HepG2 (cell line): ENCODE measurements around the gene CTF1. TPM values are rescaled to one million over a fixed set of nuclear protein-coding genes. Genes with fewer than 3 reads are reported as not detected.

ENCODE experiments used
- ATAD3A ChIP-seq: sonication (generic); formaldehyde crosslinking; IDR thresholded peaks from 2 replicates; pipeline ENCODE4 v1.4.0; 2020; ENCODE audit warnings: missing genetic modification reagents
- ATF1 ChIP-seq: IDR thresholded peaks from 2 replicates; pipeline ENCODE4 v1.6.1; 2016; ENCODE audit warnings: mild to moderate bottlenecking, control low read depth
- GPN1 ChIP-seq: sonication (generic); formaldehyde crosslinking; IDR thresholded peaks from 2 replicates; pipeline ENCODE4 v1.5.1; 2020; ENCODE audit warnings: missing genetic modification reagents, borderline replicate concordance
- GTF3A ChIP-seq: sonication (generic); formaldehyde crosslinking; conservative IDR thresholded peaks from 2 replicates; pipeline ENCODE4 v1.4.0; 2020; ENCODE audit warnings: mild to moderate bottlenecking, missing genetic modification reagents
- HIVEP1 ChIP-seq: sonication (generic); formaldehyde crosslinking; IDR thresholded peaks from 2 replicates; pipeline ENCODE4 v1.4.0; 2020; ENCODE audit warnings: mild to moderate bottlenecking, missing genetic modification reagents
- MAZ ChIP-seq, 2 experiments: sonication (generic) in 1 of 2; formaldehyde crosslinking in 1 of 2; IDR thresholded peaks; 2 replicates each; pipeline versions ENCODE4 v1.5.0 to v1.6.1; 2012 to 2020; ENCODE audit warnings: low read depth in 2 of 2, mild to moderate bottlenecking in 2 of 2, borderline replicate concordance in 1 of 2, improper control_type of control experiment in 1 of 2, low read length in 1 of 2, missing genetic modification reagents in 1 of 2, moderate library complexity in 1 of 2
- MYNN ChIP-seq: sonication (generic); formaldehyde crosslinking; IDR thresholded peaks from 2 replicates; pipeline ENCODE4 v1.4.0; 2020; ENCODE audit warnings: mild to moderate bottlenecking, low read depth, missing genetic modification reagents
- PHF5A ChIP-seq: IDR thresholded peaks from one replicate; pipeline ENCODE4 v1.6.1; 2018; ENCODE audit warnings: low read depth, missing genetic modification reagents; ENCODE audit not compliant: unreplicated experiment
- REL ChIP-seq: sonication (generic); formaldehyde crosslinking; conservative IDR thresholded peaks from 2 replicates; pipeline ENCODE4 v1.8.0; 2022; ENCODE audit warnings: mild to moderate bottlenecking, missing genetic modification reagents, moderate library complexity
- SP2 ChIP-seq: sonication (generic); formaldehyde crosslinking; IDR thresholded peaks from 2 replicates; pipeline ENCODE4 v1.5.1; 2020; ENCODE audit warnings: mild to moderate bottlenecking, missing genetic modification reagents
- SP4 ChIP-seq: sonication (generic); formaldehyde crosslinking; IDR thresholded peaks from 2 replicates; pipeline ENCODE4 v1.8.1; 2023; ENCODE audit warnings: mild to moderate bottlenecking, missing genetic modification reagents
- SP5 ChIP-seq: IDR thresholded peaks from 2 replicates; pipeline ENCODE4 v1.6.1; 2016; ENCODE audit warnings: low read depth, borderline replicate concordance
- TOPORS ChIP-seq: sonication (generic); formaldehyde crosslinking; IDR thresholded peaks from 2 replicates; pipeline ENCODE4 v1.8.0; 2023; ENCODE audit warnings: mild to moderate bottlenecking, missing genetic modification reagents
- ZBTB38 ChIP-seq: sonication (generic); formaldehyde crosslinking; IDR thresholded peaks from 2 replicates; pipeline ENCODE4 v1.5.1; 2020; ENCODE audit warnings: mild to moderate bottlenecking, missing genetic modification reagents
- ZFY ChIP-seq: sonication (generic); formaldehyde crosslinking; IDR thresholded peaks from 2 replicates; pipeline ENCODE4 v1.4.0; 2020; ENCODE audit warnings: missing genetic modification reagents
- ZNF530 ChIP-seq: sonication (generic); formaldehyde crosslinking; IDR thresholded peaks from 2 replicates; pipeline ENCODE4 v1.5.0; 2020; ENCODE audit warnings: low read depth, mild to moderate bottlenecking, missing genetic modification reagents
- ZNF75D ChIP-seq: sonication (generic); formaldehyde crosslinking; IDR thresholded peaks from 2 replicates; pipeline ENCODE4 v1.8.1; 2023; ENCODE audit warnings: missing genetic modification reagents, mild to moderate bottlenecking, borderline replicate concordance
- polyA plus RNA-seq, 8 experiments: library from polyadenylated mRNA; depleted of rRNA in 3 of 8; stranded (reverse) in 7 of 8; unstranded in 1 of 8; fragments of >200 nt; fragmentation: Illumina TruSeq in 4 of 8; extraction: Trizol in 4 of 8; gene quantifications; 2 replicates each; pipeline versions ENCODE4 v1.2.1 to v1.2.3, GENCODE V29; 2011 to 2016; ENCODE audit warnings: low read depth in 4 of 8, missing spikeins in 1 of 8, mixed read lengths in 1 of 8; ENCODE audit not compliant: insufficient read depth in 1 of 8
- total RNA-seq, 5 experiments: library from RNA; depleted of rRNA; stranded (reverse); fragments of >200 nt; fragmentation: Illumina TruSeq; extraction: Trizol; gene quantifications; 2 replicates each; pipeline ENCODE4 v1.2.3, GENCODE V29; 2016; ENCODE audit warnings: low read depth in 1 of 5
- TF ChIP-seq, protein P1 (sequence below): sonication (generic); formaldehyde crosslinking; IDR thresholded peaks from 2 replicates; pipeline ENCODE4 v1.8.1; 2022; ENCODE audit warnings: low read depth, mild to moderate bottlenecking, missing genetic modification reagents
- TF ChIP-seq, protein P2 (sequence below): sonication (generic); formaldehyde crosslinking; IDR thresholded peaks from 2 replicates; pipeline ENCODE4 v1.8.1; 2023; ENCODE audit warnings: mild to moderate bottlenecking, moderate library complexity, missing genetic modification reagents
- TF ChIP-seq, protein P3 (sequence below): sonication (generic); formaldehyde crosslinking; IDR thresholded peaks from 2 replicates; pipeline ENCODE4 v1.4.0; 2020; ENCODE audit warnings: missing genetic modification reagents
- TF ChIP-seq, protein P4 (sequence below): sonication (generic); formaldehyde crosslinking; IDR thresholded peaks from 2 replicates; pipeline ENCODE4 v1.8.0; 2022; ENCODE audit warnings: missing genetic modification reagents, mild to moderate bottlenecking, moderate library complexity, borderline replicate concordance

CTF1 gene
- total and polyA plus RNA-seq, 2 of the 13 experiments (the other 11 are each of a cell fraction or from before 2014, with no cell fraction given), result 0.13 to 1.8 TPM

DNA sequence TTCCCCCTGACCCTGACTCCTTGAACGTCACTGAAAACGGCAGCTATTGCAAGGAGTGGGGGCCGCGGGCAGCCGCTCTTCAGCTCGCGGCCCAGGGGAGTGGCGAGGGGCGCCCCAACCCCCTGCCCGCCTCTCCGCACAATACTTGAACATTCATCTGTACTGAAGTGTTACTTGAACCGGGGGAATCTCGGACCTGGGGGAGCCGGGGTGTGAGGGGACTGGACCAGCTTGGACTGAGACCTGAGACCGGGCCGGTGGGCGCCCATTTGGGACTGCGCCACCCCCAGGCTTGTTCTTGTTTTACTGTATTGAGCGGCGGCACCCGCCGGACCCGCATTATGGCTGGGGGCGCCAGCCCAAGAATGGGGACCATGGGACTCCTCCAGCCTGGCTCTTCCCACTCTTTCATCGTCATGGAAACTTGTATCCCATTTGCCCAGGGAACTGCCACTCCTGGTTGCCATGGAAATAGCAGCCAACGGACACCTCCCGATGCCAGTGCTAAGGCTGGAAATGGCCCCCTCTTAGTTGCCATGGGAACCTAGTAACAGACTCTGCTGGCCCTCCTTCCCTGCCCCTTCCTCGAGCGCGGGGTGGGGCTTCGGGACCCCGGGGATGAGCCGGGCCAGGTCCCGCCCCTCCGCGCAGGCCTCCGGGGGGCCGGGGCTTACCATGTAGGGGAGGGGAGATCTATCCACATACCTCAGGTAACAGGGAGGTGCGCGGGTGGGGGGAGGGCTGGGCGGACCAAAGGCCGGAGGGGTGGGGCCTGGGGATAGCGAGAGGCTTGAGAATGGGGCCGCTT lies 51.6 kb downstream of the CTF1 start (continued):
- TF ChIP-seq, protein P1, sequence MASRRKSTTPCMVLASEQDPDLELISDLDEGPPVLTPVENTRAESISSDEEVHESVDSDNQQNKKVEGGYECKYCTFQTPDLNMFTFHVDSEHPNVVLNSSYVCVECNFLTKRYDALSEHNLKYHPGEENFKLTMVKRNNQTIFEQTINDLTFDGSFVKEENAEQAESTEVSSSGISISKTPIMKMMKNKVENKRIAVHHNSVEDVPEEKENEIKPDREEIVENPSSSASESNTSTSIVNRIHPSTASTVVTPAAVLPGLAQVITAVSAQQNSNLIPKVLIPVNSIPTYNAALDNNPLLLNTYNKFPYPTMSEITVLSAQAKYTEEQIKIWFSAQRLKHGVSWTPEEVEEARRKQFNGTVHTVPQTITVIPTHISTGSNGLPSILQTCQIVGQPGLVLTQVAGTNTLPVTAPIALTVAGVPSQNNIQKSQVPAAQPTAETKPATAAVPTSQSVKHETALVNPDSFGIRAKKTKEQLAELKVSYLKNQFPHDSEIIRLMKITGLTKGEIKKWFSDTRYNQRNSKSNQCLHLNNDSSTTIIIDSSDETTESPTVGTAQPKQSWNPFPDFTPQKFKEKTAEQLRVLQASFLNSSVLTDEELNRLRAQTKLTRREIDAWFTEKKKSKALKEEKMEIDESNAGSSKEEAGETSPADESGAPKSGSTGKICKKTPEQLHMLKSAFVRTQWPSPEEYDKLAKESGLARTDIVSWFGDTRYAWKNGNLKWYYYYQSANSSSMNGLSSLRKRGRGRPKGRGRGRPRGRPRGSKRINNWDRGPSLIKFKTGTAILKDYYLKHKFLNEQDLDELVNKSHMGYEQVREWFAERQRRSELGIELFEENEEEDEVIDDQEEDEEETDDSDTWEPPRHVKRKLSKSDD, result peak; percentile 23; the same call in 1 of the 2 replicates
- 0 out of 2 replicates have a peak, but pooled peaks have one; percentile 21 for TF ChIP-seq REL
- TF ChIP-seq MAZ (IDR thresholded peaks at IDR 0.05; ENCODE audit: borderline replicate concordance, low read depth, low read length), result no peak
- TF ChIP-seq MAZ (CRISPR knock-in tag; IDR thresholded peaks at IDR 0.05; ENCODE audit: low read depth), result peak; percentile 0; the same call in 1 of the 2 replicates
- no peak for TF ChIP-seq ZNF75D (CRISPR knock-in tag)
- no peak for TF ChIP-seq SP5 (CRISPR knock-in tag)
- TF ChIP-seq, protein P2, sequence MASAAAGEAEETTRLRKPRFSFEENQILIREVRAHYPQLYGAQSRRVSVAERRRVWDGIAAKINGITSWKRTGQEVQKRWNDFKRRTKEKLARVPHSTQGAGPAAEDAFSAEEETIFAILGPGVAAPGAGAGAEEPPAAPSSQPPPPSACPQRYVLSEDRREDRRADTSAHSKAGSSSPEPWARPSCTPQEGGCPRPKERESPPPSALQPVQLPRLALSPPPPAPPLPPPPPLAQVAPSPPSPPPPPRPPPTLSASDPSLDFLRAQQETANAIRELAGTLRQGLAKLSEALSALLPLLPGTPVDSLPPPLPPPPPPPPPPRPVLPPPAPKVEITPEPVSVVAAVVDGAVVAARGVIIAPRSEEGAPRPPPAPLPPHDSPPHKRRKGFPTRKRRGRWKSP (CRISPR knock-in tag), result no peak
- peak; percentile 16 for TF ChIP-seq PHF5A (CRISPR knock-in tag)
- TF ChIP-seq SP2, result peak; percentile 86
- TF ChIP-seq, protein P3, sequence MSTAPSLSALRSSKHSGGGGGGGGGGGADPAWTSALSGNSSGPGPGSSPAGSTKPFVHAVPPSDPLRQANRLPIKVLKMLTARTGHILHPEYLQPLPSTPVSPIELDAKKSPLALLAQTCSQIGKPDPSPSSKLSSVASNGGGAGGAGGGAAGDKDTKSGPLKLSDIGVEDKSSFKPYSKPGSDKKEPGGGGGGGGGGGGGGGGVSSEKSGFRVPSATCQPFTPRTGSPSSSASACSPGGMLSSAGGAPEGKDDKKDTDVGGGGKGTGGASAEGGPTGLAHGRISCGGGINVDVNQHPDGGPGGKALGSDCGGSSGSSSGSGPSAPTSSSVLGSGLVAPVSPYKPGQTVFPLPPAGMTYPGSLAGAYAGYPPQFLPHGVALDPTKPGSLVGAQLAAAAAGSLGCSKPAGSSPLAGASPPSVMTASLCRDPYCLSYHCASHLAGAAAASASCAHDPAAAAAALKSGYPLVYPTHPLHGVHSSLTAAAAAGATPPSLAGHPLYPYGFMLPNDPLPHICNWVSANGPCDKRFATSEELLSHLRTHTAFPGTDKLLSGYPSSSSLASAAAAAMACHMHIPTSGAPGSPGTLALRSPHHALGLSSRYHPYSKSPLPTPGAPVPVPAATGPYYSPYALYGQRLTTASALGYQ (CRISPR knock-in tag), result no peak
- TF ChIP-seq GTF3A (CRISPR knock-in tag), result no peak
- no peak for TF ChIP-seq SP4 (CRISPR knock-in tag)
- no peak for TF ChIP-seq TOPORS (CRISPR knock-in tag)
- TF ChIP-seq GPN1 (CRISPR knock-in tag), result no peak
- TF ChIP-seq HIVEP1 (CRISPR knock-in tag), result no peak
- TF ChIP-seq ZNF530 (CRISPR knock-in tag), result no peak
- TF ChIP-seq ATAD3A (CRISPR knock-in tag), result no peak
- TF ChIP-seq ZBTB38 (CRISPR knock-in tag), result peak; percentile 36; the same call in 1 of the 2 replicates
- no peak for TF ChIP-seq MYNN (CRISPR knock-in tag)
- TF ChIP-seq ZFY (CRISPR knock-in tag), result no peak
- no peak for TF ChIP-seq ATF1 (CRISPR knock-in tag)
- TF ChIP-seq, protein P4, sequence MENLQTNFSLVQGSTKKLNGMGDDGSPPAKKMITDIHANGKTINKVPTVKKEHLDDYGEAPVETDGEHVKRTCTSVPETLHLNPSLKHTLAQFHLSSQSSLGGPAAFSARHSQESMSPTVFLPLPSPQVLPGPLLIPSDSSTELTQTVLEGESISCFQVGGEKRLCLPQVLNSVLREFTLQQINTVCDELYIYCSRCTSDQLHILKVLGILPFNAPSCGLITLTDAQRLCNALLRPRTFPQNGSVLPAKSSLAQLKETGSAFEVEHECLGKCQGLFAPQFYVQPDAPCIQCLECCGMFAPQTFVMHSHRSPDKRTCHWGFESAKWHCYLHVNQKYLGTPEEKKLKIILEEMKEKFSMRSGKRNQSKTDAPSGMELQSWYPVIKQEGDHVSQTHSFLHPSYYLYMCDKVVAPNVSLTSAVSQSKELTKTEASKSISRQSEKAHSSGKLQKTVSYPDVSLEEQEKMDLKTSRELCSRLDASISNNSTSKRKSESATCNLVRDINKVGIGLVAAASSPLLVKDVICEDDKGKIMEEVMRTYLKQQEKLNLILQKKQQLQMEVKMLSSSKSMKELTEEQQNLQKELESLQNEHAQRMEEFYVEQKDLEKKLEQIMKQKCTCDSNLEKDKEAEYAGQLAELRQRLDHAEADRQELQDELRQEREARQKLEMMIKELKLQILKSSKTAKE (CRISPR knock-in tag), result no peak
